Panc1 (cell line): ENCODE measurements around the gene CSDE1.

Source experiments
- CTCF ChIP-seq: fragments of 450-650 bp; IDR thresholded peaks from 2 replicates; pipeline ENCODE4 v1.5.1; 2017; ENCODE audit warnings: mild to moderate bottlenecking
- POLR2AphosphoS5 ChIP-seq: IDR thresholded peaks from 2 replicates; pipeline ENCODE4 v1.6.1; 2012; ENCODE audit warnings: mild to moderate bottlenecking, low read depth, low read length, moderate library complexity
- TCF7L2 ChIP-seq: IDR thresholded peaks from 2 replicates; pipeline ENCODE4 v1.6.1; 2011; ENCODE audit warnings: mild to moderate bottlenecking, low read depth, low read length, inconsistent platforms

- no peak for TF ChIP-seq CTCF
- TF ChIP-seq POLR2AphosphoS5 = no peak
- TF ChIP-seq TCF7L2 = no peak
Observed at GRCh38 chr1:114737314-114737849, 20.4 kb downstream of the CSDE1 start.
